Progenitor cell of endocrine pancreas (in vitro differentiated cells): ENCODE data around the gene ORM1. TPM values are rescaled to one million over a fixed set of nuclear protein-coding genes. Genes with fewer than 3 reads are reported as not detected.
A peak's percentile ranks its signal among the peaks of the same experiment; 100 is the strongest.

ENCODE experiments used
- DNase-seq: peaks from one replicate; pipeline ENCODE4 v3.0.0; 2021; ENCODE audit warnings: low spot score; ENCODE audit not compliant: unreplicated experiment
- H3K27ac Mint-ChIP-seq: 2 replicates; pipeline ENCODE4 v1.8.0; 2021; ENCODE audit warnings: mild to moderate bottlenecking, moderate library complexity, mixed read lengths
- H3K27me3 Mint-ChIP-seq: 2 replicates; pipeline ENCODE4 v1.8.0; 2021; ENCODE audit warnings: mixed read lengths
- H3K36me3 Mint-ChIP-seq: 2 replicates; pipeline ENCODE4 v1.8.0; 2022; ENCODE audit warnings: mixed read lengths; ENCODE audit not compliant: insufficient read depth
- H3K4me1 Mint-ChIP-seq: 2 replicates; pipeline ENCODE4 v1.8.0; 2021; ENCODE audit warnings: low read depth, mixed read lengths
- H3K4me3 Mint-ChIP-seq: 2 replicates; pipeline ENCODE4 v1.8.0; 2021; ENCODE audit warnings: low read depth, mild to moderate bottlenecking, moderate library complexity, mixed read lengths
- H3K9me3 Mint-ChIP-seq: 2 replicates; pipeline ENCODE4 v1.8.0; 2021; ENCODE audit warnings: low read depth, mixed read lengths
- total RNA-seq: library from RNA; stranded (reverse); gene quantifications from 2 replicates; pipeline ENCODE4 v1.2.1, GENCODE V29; 2021
- TF ChIP-seq, protein P1 (sequence below): fragments of 200-600 bp; sonication (generic); IDR thresholded peaks from one replicate; pipeline ENCODE4 v1.5.0; 2021; ENCODE audit warnings: antibody characterized with exemption, mild to moderate bottlenecking; ENCODE audit not compliant: unreplicated experiment

ORM1 gene
- total RNA-seq, 1 donor from 2014 or later: 9.3 TPM

DNA sequence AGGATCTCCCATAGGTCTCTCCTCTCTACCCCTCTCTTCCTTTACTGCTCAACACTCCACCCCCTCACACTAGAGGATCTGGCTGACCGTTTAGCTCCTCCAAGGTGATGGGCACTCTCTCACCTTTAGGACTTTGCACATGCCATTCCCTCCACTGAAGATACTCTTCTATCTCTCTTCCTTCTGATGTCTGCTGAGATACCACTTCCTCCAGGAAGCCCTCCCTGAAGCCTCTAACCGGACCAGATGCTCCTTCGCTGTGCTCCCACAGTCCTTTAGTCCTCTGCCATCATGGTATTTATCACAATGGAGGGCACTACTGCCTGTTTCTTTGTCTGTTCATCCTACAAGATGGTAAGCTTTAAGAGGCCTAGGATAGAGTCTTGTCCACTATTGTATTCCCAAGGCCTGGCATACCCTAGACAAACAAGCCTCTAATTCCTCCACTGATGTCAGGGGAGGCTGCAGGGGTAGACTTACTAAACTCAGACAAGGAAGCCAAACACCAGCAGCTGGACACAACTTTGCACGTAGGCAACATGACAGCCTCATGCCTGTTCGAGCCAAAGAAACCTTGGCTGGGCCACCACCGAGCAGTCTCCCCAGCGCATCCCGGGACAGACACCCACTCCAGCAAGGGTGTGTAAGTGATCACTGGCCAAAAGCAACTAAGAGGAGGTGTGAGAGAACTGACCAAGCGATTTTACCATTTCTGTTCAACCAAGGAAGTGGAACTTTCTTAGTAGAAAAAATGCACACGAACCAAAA is 27.0 kb downstream of the ORM1 start:
- H3K27ac Mint-ChIP-seq: peak overlapping the region; percentile 38
- DNase-seq: no peak
- H3K4me3 Mint-ChIP-seq: no peak overlapping the region
- peaks cover 6% of the 10 kb centered on the region for H3K4me1 Mint-ChIP-seq
- no peaks in the 10 kb centered on the region for H3K9me3 Mint-ChIP-seq
- TF ChIP-seq, protein P1, sequence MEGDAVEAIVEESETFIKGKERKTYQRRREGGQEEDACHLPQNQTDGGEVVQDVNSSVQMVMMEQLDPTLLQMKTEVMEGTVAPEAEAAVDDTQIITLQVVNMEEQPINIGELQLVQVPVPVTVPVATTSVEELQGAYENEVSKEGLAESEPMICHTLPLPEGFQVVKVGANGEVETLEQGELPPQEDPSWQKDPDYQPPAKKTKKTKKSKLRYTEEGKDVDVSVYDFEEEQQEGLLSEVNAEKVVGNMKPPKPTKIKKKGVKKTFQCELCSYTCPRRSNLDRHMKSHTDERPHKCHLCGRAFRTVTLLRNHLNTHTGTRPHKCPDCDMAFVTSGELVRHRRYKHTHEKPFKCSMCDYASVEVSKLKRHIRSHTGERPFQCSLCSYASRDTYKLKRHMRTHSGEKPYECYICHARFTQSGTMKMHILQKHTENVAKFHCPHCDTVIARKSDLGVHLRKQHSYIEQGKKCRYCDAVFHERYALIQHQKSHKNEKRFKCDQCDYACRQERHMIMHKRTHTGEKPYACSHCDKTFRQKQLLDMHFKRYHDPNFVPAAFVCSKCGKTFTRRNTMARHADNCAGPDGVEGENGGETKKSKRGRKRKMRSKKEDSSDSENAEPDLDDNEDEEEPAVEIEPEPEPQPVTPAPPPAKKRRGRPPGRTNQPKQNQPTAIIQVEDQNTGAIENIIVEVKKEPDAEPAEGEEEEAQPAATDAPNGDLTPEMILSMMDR: no peak
- no peaks in the 10 kb centered on the region for H3K27me3 Mint-ChIP-seq
- H3K36me3 Mint-ChIP-seq: peaks cover 23% of the 10 kb centered on the region

DNA sequence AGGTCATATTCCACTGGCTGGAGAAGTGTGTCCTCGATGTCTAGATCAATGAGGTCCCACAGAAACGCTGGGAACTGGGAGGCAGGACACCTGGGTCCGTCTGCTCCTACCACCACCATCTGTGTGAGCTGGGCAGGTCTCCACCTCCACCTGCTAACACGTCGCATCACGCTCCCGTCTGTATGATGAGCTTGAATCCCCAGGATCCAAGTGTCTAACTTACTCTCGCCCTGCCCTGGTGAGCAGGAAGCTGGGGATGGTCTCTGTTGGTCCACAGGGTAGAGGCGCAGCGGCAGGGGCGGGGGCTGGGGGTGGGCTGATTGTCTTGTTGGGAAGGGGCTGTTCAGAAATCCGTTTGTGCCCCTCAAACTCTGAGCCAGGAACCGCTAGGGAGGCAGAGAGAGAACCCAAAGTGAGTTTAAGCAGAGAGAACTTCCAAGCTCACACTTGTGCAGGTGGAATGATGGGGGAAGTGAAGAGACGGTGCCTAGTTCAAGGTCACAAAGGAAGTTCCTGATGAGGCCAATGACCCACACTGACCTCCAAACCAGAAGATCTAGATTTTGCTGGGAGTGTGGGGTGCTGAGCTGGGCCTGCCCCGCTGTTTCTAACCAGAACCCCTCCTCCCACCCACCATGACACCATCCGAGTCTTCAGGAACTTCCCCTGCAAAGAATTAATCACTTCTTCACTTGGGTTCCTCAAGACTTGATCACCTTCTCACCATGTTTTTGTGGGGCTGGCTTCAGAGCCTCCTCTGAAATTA is 27.9 kb downstream of the ORM1 start:
- Mint-ChIP-seq H3K4me1 (peaks cover 6% of the 10 kb centered on the region), H3K27me3 (no peaks in the 10 kb centered on the region), H3K4me3 (no peak overlapping the region), H3K27ac (no peak overlapping the region), H3K36me3 (peaks cover 23% of the 10 kb centered on the region), H3K9me3 (no peaks in the 10 kb centered on the region)
- TF ChIP-seq, protein P1: no peak
- no peak for DNase-seq

DNA sequence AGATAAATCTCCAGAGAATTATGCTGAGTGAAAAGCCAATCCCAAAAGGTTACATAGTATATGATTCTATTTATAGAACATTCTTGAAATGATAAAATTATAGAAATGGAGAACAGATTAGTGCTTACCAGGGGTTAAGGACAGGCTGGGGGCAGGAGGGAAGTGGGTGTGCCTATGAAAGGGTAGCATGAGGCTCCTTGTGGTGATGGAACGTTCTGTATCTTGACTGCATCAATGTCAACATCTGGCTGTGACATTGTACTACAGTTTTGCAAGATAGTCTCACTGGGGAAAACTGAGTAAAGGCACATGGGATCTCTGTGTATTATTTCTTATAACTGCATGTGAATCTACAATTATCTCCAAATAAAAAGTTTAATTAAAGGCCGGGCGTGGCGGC is 29.0 kb downstream of the ORM1 start:
- H3K36me3 Mint-ChIP-seq: peaks cover 22% of the 10 kb centered on the region
- no peaks in the 10 kb centered on the region for H3K27me3 Mint-ChIP-seq
- no peaks in the 10 kb centered on the region for H3K9me3 Mint-ChIP-seq
- no peak for DNase-seq
- TF ChIP-seq, protein P1: no peak
- H3K27ac Mint-ChIP-seq: no peak overlapping the region
- H3K4me3 Mint-ChIP-seq: no peak overlapping the region
- peaks cover 6% of the 10 kb centered on the region for H3K4me1 Mint-ChIP-seq

DNA sequence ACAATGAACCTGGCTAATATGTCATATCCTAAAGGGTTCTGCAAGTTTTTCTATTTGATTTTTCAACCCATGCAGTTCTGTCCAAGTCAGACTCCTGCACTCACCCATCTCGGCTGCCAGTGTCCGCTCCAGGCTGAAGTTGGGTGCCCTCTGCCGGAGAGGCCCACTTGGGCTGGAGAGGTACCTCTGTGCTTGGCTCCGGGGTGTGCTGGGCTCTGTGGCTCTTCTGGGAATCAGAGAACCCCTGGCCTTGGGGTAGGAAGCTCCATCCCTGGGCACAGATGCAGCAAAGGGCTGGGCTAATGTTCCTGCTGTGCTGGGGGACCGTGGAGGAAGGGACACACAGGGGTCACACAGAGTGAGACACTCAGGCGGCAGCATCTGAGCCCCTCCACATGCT is 32.9 kb downstream of the ORM1 start:
- Mint-ChIP-seq H3K4me3 (no peak overlapping the region), H3K27me3 (no peaks in the 10 kb centered on the region), H3K9me3 (no peaks in the 10 kb centered on the region), H3K4me1 (no peaks in the 10 kb centered on the region), H3K27ac (no peak overlapping the region), H3K36me3 (peaks cover 18% of the 10 kb centered on the region)
- no peak for DNase-seq
- TF ChIP-seq, protein P1: no peak

DNA sequence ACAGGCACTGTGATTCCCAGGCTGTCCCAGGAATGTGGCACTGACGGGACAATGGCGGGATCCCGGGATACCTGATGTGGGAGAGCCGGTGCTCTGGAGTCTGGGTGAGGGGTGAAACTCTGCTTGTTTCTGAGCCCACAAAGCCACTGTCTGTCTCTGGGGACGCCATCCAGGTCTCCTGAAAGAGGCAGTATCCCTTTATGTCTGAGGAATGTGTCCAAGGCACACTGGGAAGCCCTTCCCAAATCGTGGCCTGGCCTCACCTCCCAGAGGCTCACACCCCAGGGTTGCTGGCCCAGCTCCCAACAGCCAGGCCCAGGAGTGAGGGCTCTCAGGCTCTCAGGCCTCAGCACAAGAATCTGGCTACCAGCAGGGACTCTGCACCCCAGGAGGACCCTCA is 33.9 kb downstream of the ORM1 start:
- Mint-ChIP-seq H3K27me3 (no peaks in the 10 kb centered on the region), H3K4me1 (no peaks in the 10 kb centered on the region)

More for the DNA sequence above, 33.9 kb downstream of the ORM1 start:
- DNase-seq: no peak
- H3K36me3 Mint-ChIP-seq: peaks cover 24% of the 10 kb centered on the region
- no peak overlapping the region for H3K4me3 Mint-ChIP-seq
- H3K27ac Mint-ChIP-seq: no peak overlapping the region
- TF ChIP-seq, protein P1: no peak
- H3K9me3 Mint-ChIP-seq: no peaks in the 10 kb centered on the region
